GM13976 (cell line): Measurements from ENCODE around the gene PCED1B.

ENCODE experiments used
- DNase-seq: peaks from one replicate; pipeline ENCODE4 v3.0.0; 2012; ENCODE audit warnings: low spot score
- CTCF ChIP-seq: IDR thresholded peaks from 2 replicates; pipeline ENCODE4 v1.5.1; 2012; ENCODE audit warnings: borderline replicate concordance, mild to moderate bottlenecking; ENCODE audit not compliant: insufficient read depth; ENCODE audit errors: extremely low read depth, missing control alignments, control extremely low read depth
- in situ Hi-C: fragments of 300-500 bp; cut with MboI; formaldehyde crosslinking; loops from one replicate; pipeline ENCODE4 v1.12.0; 2022; ENCODE audit warnings: low sequenced_read_pairs, mixed read lengths, inconsistent platforms; ENCODE audit not compliant: unreplicated experiment

Gene PCED1B

GRCh38 chr12:47149146-47149545 lies 69.7 kb downstream of the PCED1B start:
- DNase-seq: no peak
- in situ Hi-C loops: no loop called here
- no peak for TF ChIP-seq CTCF

GRCh38 chr12:47152095-47152494 lies 72.7 kb downstream of the PCED1B start:
- in situ Hi-C loops: no loop called here
- no peak for DNase-seq

GRCh38 chr12:47155457-47156166 lies 76.2 kb downstream of the PCED1B start:
- in situ Hi-C loops: no loop called here
- no peak for TF ChIP-seq CTCF
- DNase-seq: no peak

More at GRCh38 chr12:47152095-47152494, 72.7 kb downstream of the PCED1B start:
- TF ChIP-seq CTCF: no peak

GRCh38 chr12:47156167-47156736 lies 76.8 kb downstream of the PCED1B start:
- no peak for DNase-seq
- TF ChIP-seq CTCF: no peak
- in situ Hi-C loops: no loop called here

- in situ Hi-C loops: no loop called here
- TF ChIP-seq CTCF: no peak
- DNase-seq: no peak
Measured at GRCh38 chr12:47158792-47159191, 79.4 kb downstream of the PCED1B start.

- no peak for DNase-seq
- no peak for TF ChIP-seq CTCF
- in situ Hi-C loops: no loop called here
Measured at GRCh38 chr12:47159348-47159747, 79.9 kb downstream of the PCED1B start.
